K562 (cell line): ENCODE results near the gene IP6K3. TPM values are rescaled to one million over a fixed set of nuclear protein-coding genes. Genes with fewer than 3 reads are reported as not detected.

Experiments
- ADNP ChIP-seq: fragments of 200-800 bp; sonication (Bioruptor generic); IDR thresholded peaks from 2 replicates; pipeline ENCODE4 v1.6.1; 2016; ENCODE audit warnings: missing genetic modification characterization, missing compliant biosample characterization
- BRF2 ChIP-seq: IDR thresholded peaks from 3 replicates; pipeline ENCODE4 v1.6.1; 2011; ENCODE audit warnings: borderline replicate concordance, mild to moderate bottlenecking; ENCODE audit not compliant: insufficient read length, insufficient read depth
- EP300 ChIP-seq: IDR thresholded peaks from 2 replicates; pipeline ENCODE4 v1.6.1; 2012; ENCODE audit warnings: low read length, improper control_type of control experiment
- EP400 ChIP-seq: fragments of 450-650 bp; IDR thresholded peaks from 2 replicates; pipeline ENCODE4 v1.6.1; 2017; ENCODE audit warnings: antibody characterized with exemption, mild to moderate bottlenecking, moderate library complexity
- ETS2 ChIP-seq: IDR thresholded peaks from 2 replicates; pipeline ENCODE4 v1.6.1; 2016; ENCODE audit warnings: borderline replicate concordance, missing genetic modification characterization, mild to moderate bottlenecking, moderate library complexity, missing compliant biosample characterization; ENCODE audit not compliant: poor library complexity, severe bottlenecking
- FOS ChIP-seq: IDR thresholded peaks from 3 replicates; pipeline ENCODE4 v1.6.1; 2011; ENCODE audit not compliant: insufficient read length; ENCODE audit errors: extremely low read depth
- FOXJ2 ChIP-seq: fragments of 200-800 bp; sonication (Bioruptor generic); IDR thresholded peaks from 2 replicates; pipeline ENCODE4 v1.6.1; 2016; ENCODE audit warnings: missing genetic modification characterization, missing compliant biosample characterization
- HDAC1 ChIP-seq, 2 experiments: fragments of 450-650 bp; IDR thresholded peaks; 2 replicates each; pipeline ENCODE4 v1.6.1; 2016 to 2017; ENCODE audit warnings: inconsistent platforms in 1 of 2, mild to moderate bottlenecking in 1 of 2, moderate library complexity in 1 of 2
- NUFIP1 ChIP-seq: fragments of 450-650 bp; IDR thresholded peaks from 2 replicates; pipeline ENCODE4 v1.6.1; 2018; ENCODE audit not compliant: partially characterized antibody
- THRB ChIP-seq: fragments of 450-650 bp; formaldehyde crosslinking; conservative IDR thresholded peaks from 2 replicates; pipeline ENCODE4 v1.4.0; 2022; ENCODE audit warnings: mild to moderate bottlenecking, missing genetic modification characterization
- ZFP36 ChIP-seq: fragments of 150-350 bp; IDR thresholded peaks from 2 replicates; pipeline ENCODE4 v1.6.1; 2018; ENCODE audit warnings: low read length, low read depth; ENCODE audit not compliant: partially characterized antibody
- ZKSCAN3 ChIP-seq: fragments of 250-450 bp; sonication (Bioruptor Pico); IDR thresholded peaks from 2 replicates; pipeline ENCODE4 v1.4.0; 2020
- ZNF830 ChIP-seq: fragments of 250-450 bp; sonication (Bioruptor Pico); IDR thresholded peaks from 2 replicates; pipeline ENCODE4 v1.5.0; 2021; ENCODE audit warnings: mild to moderate bottlenecking
- polyA plus RNA-seq, 8 experiments: library from polyadenylated mRNA; depleted of rRNA in 4 of 8; stranded (reverse) in 5 of 8; unstranded in 3 of 8; fragments of >200 nt; fragmentation: Nextera tagmentation in 2 of 8; fragmentation: Illumina TruSeq in 1 of 8; extraction: Ambion mirVana in 2 of 8; extraction: Trizol in 1 of 8; gene quantifications; 2 replicates each; pipeline versions ENCODE4 v1.2.1 to v1.2.3, GENCODE V29; 2011 to 2014; ENCODE audit warnings: inconsistent platforms in 1 of 8, missing spikeins in 1 of 8
- total RNA-seq, 7 experiments: library from RNA; depleted of rRNA in 6 of 7; stranded (reverse); fragments of >200 nt in 6 of 7; fragmentation: Illumina TruSeq in 2 of 7; extraction: Trizol in 2 of 7; gene quantifications; 2 replicates each; pipeline versions ENCODE4 v1.2.1 to v1.2.3, GENCODE V29; 2011 to 2021; ENCODE audit warnings: low replicate concordance in 1 of 7
- TF ChIP-seq, protein P1 (sequence below): sonication (generic); formaldehyde crosslinking; IDR thresholded peaks from 2 replicates; pipeline ENCODE4 v1.8.0; 2022; ENCODE audit warnings: missing genetic modification reagents, mild to moderate bottlenecking, moderate library complexity, borderline replicate concordance
- TF ChIP-seq, protein P2 (sequence below), 2 experiments: fragments of 450-650 bp; IDR thresholded peaks; 2 replicates each; pipeline ENCODE4 v1.6.1; 2016; ENCODE audit warnings: mild to moderate bottlenecking in 2 of 2, borderline replicate concordance in 1 of 2, low read depth in 1 of 2, moderate library complexity in 1 of 2
- TF ChIP-seq, protein P3 (sequence below): sonication (generic); formaldehyde crosslinking; IDR thresholded peaks from 2 replicates; pipeline ENCODE4 v1.8.1; 2023; ENCODE audit warnings: mild to moderate bottlenecking, missing genetic modification reagents

Gene IP6K3
- total and polyA plus RNA-seq, 9 of the 15 experiments (the other 6 are each of a cell fraction or from before 2014, with no cell fraction given) = not detected

GRCh38 chr6:33742092-33742491, 4.6 kb downstream of the IP6K3 start (continued):
- TF ChIP-seq, protein P1, sequence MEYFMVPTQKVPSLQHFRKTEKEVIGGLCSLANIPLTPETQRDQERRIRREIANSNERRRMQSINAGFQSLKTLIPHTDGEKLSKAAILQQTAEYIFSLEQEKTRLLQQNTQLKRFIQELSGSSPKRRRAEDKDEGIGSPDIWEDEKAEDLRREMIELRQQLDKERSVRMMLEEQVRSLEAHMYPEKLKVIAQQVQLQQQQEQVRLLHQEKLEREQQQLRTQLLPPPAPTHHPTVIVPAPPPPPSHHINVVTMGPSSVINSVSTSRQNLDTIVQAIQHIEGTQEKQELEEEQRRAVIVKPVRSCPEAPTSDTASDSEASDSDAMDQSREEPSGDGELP (CRISPR knock-in tag) = no peak
- TF ChIP-seq ETS2 (tag) (no peak), THRB (CRISPR knock-in tag) (no peak), HDAC1 (IDR thresholded peaks at IDR 0.05) (no peak), BRF2 (no peak), EP400 (no peak), ZNF830 (CRISPR knock-in tag) (no peak), ADNP (tag) (no peak), FOXJ2 (tag) (no peak), NUFIP1 (no peak), EP300 (no peak), ZKSCAN3 (CRISPR knock-in tag) (no peak), ZFP36 (no peak), FOS (no peak)
- TF ChIP-seq, protein P2, sequence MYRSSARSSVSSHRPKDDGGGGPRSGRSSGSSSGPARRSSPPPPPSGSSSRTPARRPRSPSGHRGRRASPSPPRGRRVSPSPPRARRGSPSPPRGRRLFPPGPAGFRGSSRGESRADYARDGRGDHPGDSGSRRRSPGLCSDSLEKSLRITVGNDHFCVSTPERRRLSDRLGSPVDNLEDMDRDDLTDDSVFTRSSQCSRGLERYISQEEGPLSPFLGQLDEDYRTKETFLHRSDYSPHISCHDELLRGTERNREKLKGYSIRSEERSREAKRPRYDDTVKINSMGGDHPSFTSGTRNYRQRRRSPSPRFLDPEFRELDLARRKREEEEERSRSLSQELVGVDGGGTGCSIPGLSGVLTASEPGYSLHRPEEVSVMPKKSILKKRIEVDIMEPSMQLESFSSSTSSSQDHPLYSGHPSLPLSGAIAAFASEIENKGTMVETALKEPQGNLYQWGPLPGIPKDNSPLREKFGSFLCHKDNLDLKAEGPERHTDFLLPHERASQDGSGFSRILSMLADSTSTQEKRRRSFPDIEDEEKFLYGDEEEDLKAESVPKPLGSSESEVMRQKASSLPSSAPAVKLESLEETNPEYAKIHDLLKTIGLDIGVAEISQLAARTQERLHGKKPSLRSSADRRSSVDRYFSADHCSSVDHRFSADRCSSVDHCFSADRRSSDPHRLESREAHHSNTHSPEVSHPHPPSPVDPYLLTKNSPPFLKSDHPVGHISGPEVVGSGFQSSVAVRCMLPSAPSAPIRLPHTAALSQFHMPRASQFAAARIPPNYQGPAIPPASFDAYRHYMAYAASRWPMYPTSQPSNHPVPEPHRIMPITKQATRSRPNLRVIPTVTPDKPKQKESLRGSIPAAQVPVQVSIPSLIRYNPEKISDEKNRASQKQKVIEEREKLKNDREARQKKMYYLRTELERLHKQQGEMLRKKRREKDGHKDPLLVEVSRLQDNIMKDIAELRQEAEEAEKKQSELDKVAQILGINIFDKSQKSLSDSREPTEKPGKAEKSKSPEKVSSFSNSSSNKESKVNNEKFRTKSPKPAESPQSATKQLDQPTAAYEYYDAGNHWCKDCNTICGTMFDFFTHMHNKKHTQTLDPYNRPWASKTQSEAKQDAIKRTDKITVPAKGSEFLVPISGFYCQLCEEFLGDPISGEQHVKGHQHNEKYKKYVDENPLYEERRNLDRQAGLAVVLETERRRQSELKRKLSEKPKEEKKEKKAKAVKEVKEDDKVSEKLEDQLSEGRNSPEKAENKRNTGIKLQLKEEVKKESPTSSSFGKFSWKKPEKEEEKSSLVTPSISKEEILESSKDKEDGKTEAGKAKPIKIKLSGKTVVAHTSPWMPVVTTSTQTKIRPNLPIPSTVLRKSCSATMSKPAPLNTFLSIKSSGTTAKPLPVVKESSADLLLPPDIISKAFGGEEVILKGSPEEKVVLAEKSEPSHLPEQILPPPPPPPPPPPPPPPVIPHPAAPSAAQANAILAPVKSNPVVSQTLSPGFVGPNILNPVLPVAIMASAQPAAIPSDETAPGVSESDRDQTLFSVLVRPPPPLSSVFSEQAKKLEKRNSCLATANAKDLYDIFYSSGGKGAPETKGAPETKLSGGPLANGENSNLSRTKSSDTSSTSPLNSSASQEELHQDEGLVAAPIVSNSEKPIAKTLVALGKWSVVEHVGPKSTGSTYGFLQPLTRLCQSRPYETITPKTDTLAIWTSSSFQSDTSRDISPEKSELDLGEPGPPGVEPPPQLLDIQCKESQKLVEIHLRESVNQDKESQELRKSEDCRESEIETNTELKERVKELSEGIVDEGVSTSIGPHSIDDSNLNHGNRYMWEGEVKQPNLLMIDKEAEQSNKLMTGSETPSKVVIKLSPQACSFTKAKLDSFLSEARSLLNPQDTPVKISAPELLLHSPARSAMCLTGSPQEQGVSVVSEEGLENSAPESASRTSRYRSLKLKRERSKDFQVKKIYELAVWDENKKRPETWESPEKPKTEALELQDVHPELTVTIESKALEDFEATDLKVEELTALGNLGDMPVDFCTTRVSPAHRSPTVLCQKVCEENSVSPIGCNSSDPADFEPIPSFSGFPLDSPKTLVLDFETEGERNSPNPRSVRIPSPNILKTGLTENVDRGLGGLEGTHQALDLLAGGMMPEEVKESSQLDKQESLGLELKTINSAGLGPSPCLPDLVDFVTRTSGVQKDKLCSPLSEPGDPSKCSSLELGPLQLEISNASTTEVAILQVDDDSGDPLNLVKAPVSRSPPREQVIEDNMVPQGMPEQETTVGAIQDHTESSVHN (IDR thresholded peaks at IDR 0.05; ENCODE audit: borderline replicate concordance in 1 of 2, low read depth in 1 of 2) = no peak
- TF ChIP-seq, protein P3, sequence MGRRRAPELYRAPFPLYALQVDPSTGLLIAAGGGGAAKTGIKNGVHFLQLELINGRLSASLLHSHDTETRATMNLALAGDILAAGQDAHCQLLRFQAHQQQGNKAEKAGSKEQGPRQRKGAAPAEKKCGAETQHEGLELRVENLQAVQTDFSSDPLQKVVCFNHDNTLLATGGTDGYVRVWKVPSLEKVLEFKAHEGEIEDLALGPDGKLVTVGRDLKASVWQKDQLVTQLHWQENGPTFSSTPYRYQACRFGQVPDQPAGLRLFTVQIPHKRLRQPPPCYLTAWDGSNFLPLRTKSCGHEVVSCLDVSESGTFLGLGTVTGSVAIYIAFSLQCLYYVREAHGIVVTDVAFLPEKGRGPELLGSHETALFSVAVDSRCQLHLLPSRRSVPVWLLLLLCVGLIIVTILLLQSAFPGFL = no peak
